Measurements from ENCODE around the gene AKAP12.

DNA sequence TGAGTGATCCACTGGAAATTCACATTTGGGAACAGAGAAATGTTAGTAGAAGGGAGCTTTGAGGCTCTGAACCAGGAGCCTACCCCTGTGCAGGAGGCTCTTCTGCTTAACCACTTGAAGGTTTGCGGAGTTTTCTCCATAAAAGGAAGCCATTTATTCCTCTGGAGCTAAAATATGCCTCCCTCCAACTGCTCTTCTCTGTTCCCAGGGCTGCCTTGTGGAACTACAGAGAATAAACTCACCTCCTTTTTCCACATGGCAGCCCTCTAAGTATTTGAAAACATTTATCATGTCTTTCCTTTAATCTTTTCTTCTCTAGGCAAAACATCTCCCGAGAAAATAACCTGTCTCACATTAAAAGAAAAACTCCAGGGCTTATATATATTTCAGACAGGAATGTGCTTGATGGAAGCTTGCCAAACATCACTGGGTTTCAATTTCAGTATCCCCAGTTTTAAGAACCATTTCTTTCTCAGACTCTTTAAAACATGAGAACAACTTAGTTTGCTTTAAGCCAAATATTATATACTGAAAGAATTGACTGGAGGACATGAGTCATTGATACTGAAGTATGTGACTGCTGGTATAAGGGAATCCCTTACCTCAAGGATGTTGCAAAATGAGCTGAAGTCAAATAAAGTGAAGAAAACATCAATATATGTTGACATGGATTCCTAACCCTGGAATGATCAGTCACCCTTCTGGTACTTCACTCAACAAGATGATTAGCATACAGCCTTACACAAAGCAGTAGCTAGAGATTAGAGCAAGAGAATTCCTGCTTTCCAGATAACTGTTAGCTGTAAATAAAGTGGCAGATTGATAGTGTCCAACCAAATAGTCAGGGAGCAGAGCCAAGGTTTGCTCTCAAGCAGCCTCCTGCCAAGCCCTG is 77.6 kb downstream of the AKAP12 start:
- TF ChIP-seq CTCF (conservative IDR thresholded peaks at IDR 0.05; ENCODE audit: low read length) (no peak), EZH2phosphoT487 (IDR thresholded peaks at IDR 0.05; ENCODE audit: borderline replicate concordance) (no peak)

Data from Loucy (cell line).